Neural crest cell (in vitro differentiated cells): ENCODE results near the gene LRRC8D. TPM values are rescaled to one million over a fixed set of nuclear protein-coding genes. Genes with fewer than 3 reads are reported as not detected.
A peak's percentile ranks its signal among the peaks of the same experiment; 100 is the strongest.

Experiments
- DNase-seq: peaks from one replicate; pipeline ENCODE4 v3.0.0; 2021; ENCODE audit warnings: low read depth, mixed read lengths, low spot score
- H3K27ac Mint-ChIP-seq: one replicate; pipeline ENCODE4 v1.8.0; 2021; ENCODE audit warnings: mild to moderate bottlenecking, mixed read lengths; ENCODE audit not compliant: unreplicated experiment
- H3K27me3 Mint-ChIP-seq: 2 replicates; pipeline ENCODE4 v1.8.0; 2021; ENCODE audit warnings: low read depth, mild to moderate bottlenecking, mixed read lengths
- H3K36me3 Mint-ChIP-seq: 2 replicates; pipeline ENCODE4 v1.8.0; 2021; ENCODE audit warnings: low read depth, mild to moderate bottlenecking, mixed read lengths
- H3K4me1 Mint-ChIP-seq: 2 replicates; pipeline ENCODE4 v1.8.0; 2021; ENCODE audit warnings: mixed read lengths
- H3K4me3 Mint-ChIP-seq: one replicate; pipeline ENCODE4 v1.8.0; 2021; ENCODE audit warnings: mild to moderate bottlenecking, mixed read lengths
- H3K9me3 Mint-ChIP-seq: 2 replicates; pipeline ENCODE4 v1.8.0; 2021; ENCODE audit warnings: mixed read lengths
- total RNA-seq: library from RNA; stranded (reverse); gene quantifications from 2 replicates; pipeline ENCODE4 v1.2.1, GENCODE V29; 2021
- TF ChIP-seq, protein P1 (sequence below): fragments of 200-600 bp; sonication (generic); conservative IDR thresholded peaks from 2 replicates; pipeline ENCODE4 v1.5.0; 2021; ENCODE audit warnings: antibody characterized with exemption, mild to moderate bottlenecking

Gene LRRC8D
- total RNA-seq, 1 donor from 2014 or later: 44.9 TPM

DNA sequence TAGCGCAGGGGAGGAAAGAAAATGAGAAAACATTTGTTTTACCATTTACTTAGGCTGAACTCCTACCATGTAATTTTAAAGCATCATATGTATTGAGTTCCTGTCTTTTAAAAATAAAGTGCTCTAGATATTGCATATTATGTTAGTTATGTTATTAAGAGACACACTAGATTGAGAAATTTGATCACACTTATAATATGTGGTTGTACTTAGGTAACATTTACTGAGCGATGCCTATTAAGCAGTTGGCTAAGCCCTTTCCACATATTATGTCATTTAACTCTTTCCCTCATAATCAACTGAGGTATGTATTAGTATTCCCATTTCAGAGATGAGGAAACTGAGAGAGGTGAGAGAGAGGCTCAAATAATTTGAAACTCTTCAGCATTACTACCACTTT is 4.5 kb upstream of the LRRC8D start:
- H3K4me1 Mint-ChIP-seq: peaks cover 10% of the 10 kb centered on the region
- H3K4me3 Mint-ChIP-seq: no peak overlapping the region
- no peaks in the 10 kb centered on the region for H3K36me3 Mint-ChIP-seq

DNA sequence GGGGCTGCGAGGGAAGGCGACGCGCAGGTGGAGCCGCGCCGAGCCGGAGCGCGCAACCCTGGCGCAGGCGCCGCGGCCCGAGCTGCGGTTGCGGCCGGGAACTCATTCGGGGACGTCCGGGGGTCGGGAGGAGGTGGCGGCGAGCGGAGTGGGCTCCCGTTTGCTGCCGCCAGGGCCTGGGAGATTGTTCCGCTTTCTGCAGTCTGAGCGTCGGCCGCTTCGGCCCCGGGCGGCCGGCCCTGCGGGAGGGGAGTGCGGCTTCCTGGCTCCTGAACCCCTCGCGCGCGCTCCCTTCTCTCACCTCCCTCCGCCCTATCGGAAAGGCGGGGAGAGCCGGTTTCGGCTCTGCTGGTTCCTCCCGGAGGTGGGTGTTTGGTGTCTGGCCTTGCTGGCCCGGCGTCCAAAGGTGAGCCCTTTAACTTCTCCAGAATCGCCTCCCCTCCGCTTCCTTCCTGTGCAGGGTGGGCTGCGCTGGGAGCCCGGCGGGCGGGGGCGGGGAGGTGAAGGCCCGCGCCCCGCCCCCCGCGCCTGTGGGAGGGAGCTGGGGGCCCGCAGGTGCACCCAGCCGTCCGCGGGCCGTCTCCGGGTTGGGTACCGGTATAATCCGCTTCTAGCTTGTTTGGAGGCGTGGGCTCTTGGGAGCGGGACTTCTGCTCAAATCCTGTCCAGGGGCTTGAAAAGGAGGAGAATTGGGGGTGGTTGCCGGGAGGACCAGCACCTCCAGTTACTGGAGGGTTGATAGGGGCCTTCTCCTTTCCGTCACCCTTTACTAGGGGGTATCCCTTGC is 683 bp downstream of the LRRC8D start:
- H3K9me3 Mint-ChIP-seq: no peaks in the 10 kb centered on the region
- peak; percentile 26 for DNase-seq
- peak overlapping the region; percentile 94 for H3K4me3 Mint-ChIP-seq
- H3K27me3 Mint-ChIP-seq: no peaks in the 10 kb centered on the region
- peaks cover 19% of the 10 kb centered on the region for H3K36me3 Mint-ChIP-seq
- H3K27ac Mint-ChIP-seq: peak overlapping the region; percentile 76
- TF ChIP-seq, protein P1, sequence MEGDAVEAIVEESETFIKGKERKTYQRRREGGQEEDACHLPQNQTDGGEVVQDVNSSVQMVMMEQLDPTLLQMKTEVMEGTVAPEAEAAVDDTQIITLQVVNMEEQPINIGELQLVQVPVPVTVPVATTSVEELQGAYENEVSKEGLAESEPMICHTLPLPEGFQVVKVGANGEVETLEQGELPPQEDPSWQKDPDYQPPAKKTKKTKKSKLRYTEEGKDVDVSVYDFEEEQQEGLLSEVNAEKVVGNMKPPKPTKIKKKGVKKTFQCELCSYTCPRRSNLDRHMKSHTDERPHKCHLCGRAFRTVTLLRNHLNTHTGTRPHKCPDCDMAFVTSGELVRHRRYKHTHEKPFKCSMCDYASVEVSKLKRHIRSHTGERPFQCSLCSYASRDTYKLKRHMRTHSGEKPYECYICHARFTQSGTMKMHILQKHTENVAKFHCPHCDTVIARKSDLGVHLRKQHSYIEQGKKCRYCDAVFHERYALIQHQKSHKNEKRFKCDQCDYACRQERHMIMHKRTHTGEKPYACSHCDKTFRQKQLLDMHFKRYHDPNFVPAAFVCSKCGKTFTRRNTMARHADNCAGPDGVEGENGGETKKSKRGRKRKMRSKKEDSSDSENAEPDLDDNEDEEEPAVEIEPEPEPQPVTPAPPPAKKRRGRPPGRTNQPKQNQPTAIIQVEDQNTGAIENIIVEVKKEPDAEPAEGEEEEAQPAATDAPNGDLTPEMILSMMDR: peak; percentile 44
- peaks cover 48% of the 10 kb centered on the region for H3K4me1 Mint-ChIP-seq

More for the DNA sequence above, 4.5 kb upstream of the LRRC8D start:
- no peak for DNase-seq
- Mint-ChIP-seq H3K9me3 (no peaks in the 10 kb centered on the region), H3K27me3 (no peaks in the 10 kb centered on the region), H3K27ac (no peak overlapping the region)
- TF ChIP-seq, protein P1: no peak

DNA sequence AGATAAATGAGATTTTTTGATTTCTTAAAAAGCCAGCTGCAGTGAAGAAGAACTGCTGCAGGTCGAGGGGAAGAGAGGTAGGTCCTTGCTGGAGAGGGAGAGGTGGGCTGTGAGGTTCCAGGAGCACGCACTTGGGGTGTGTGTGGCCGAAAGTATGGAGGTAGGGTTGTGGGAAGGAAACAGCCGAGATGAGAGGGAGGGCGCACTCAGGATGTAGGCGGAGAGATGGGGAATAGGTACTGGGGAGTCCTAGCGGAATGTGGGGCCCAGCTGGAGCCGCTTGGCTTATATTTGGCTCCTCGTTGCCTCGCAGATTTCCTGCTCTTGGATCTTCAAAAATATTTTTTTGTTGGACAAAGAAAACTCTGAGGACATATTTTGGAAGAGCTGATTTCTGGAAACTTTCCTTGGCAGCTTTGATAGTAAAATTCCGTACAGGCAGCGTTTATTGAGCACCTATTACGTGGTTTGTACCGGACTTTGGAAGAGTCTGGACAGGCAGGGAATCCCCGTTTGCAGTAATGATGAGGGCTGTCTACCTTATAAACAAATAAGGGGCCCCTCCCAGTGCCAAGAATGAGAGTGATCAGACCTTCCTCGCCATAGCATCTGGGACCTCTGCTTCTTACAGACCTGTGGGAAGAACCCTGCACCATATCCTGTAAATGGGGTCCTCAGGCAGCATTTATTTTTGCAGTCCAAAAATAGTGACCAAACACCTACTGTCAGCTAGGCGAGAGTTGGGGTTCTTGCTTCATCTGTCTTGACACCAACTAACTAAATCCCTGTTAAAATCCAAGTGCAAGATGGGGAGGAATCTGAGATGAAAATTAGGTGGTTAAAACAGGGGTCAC is 1.5 kb downstream of the LRRC8D start:
- Mint-ChIP-seq H3K36me3 (peaks cover 19% of the 10 kb centered on the region), H3K27ac (peak overlapping the region; percentile 79), H3K4me3 (peak overlapping the region; percentile 94), H3K27me3 (no peaks in the 10 kb centered on the region), H3K9me3 (no peaks in the 10 kb centered on the region), H3K4me1 (peaks cover 48% of the 10 kb centered on the region)
- TF ChIP-seq, protein P1: no peak
- no peak for DNase-seq

DNA sequence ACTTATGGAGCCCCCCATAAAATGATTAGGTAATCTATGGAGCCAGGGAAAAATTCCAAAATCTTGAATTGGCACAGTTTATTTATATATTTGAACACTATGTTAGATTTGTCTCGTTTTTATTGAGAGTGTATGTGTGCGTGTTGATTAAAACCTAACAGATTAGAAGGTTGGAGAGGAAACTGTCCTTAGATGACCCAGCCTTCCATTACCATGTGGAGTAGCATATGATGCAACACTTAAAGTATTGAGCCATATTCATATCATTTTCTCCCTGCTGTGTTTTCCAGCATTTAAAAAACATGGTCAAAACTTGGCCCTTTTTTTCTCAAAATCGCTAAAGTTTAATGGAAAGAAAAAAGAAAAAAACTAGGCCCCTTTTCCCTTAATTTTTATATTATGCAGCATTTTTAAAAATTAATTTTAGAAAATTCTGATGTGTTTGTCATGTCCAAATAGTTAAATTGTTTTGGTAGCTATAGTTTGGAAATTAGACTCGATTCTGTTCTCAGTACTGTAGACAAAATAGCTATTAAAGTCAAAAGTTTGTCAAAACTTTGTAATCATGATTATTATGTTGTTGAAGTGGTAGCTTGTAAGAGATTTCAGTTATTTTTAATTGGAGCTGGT is 2.3 kb downstream of the LRRC8D start:
- TF ChIP-seq, protein P1: no peak
- peak overlapping the region; percentile 94 for H3K4me3 Mint-ChIP-seq
- H3K36me3 Mint-ChIP-seq: peaks cover 22% of the 10 kb centered on the region
- peaks cover 48% of the 10 kb centered on the region for H3K4me1 Mint-ChIP-seq
- no peaks in the 10 kb centered on the region for H3K9me3 Mint-ChIP-seq
- H3K27me3 Mint-ChIP-seq: no peaks in the 10 kb centered on the region
- H3K27ac Mint-ChIP-seq: no peak overlapping the region
- DNase-seq: no peak

DNA sequence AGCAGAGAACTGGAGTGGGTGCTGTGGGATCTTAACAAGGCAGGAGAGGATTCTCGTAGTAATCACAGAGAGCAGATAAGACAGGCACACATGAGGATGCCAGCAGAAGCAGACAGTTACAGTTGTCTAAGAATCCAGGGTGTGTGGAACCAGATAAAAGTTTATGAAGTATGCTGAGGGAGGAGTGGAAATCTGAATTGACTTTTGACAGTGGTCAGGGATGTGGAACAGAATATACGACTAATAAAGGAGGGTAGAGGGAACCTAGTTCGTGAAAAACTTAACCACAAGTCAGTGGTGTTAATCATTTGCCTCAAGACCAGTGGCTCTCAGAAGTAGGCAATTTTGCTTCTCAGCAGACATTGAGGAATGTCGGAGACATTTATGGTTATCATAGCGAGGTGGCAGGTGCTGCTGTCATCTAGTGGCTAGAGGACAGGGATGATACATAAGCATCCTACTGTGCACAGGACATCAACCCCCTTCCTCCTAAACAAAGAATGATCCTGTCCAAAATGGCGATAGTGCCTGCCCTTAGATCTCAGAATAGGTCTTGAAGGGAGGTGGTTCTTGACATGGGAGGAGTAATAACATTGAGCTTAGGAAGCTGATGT is 3.0 kb downstream of the LRRC8D start:
- Mint-ChIP-seq H3K27me3 (no peaks in the 10 kb centered on the region), H3K4me1 (peaks cover 48% of the 10 kb centered on the region), H3K27ac (no peak overlapping the region), H3K4me3 (peak overlapping the region; percentile 7), H3K9me3 (no peaks in the 10 kb centered on the region), H3K36me3 (peaks cover 22% of the 10 kb centered on the region)
- DNase-seq: no peak
- TF ChIP-seq, protein P1: no peak
